Stimulated activated effector memory CD8-positive, alpha-beta T cell treated with anti-CD3 and anti-CD28 coated beads, Interleukin-12 subunit alpha, Interleukin-12 subunit beta, amount 100 ng/mL, for 72 hours (primary cell): ENCODE data around the gene PEX14.
"Not testable (repeated sequence)": the region's sequence is repeated elsewhere in the genome, so short reads cannot be mapped to it uniquely, and the experiment has no call there.

Experiments
- ATAC-seq: fragments of 150-1000 bp; cut with Tn5 transposase; 2 replicates; pipeline ENCODE4 v1.10.0; 2021
- DNase-seq, 2 donors: peaks; one replicate each; pipeline ENCODE4 v3.0.0; 2021 to 2022; ENCODE audit warnings: low spot score in 2 of 2
- H3K27ac Mint-ChIP-seq: one replicate; pipeline ENCODE4 v1.8.0; 2022; ENCODE audit warnings: mild to moderate bottlenecking, mixed read lengths
- H3K36me3 Mint-ChIP-seq: one replicate; pipeline ENCODE4 v1.8.0; 2022; ENCODE audit warnings: mild to moderate bottlenecking, mixed read lengths
- H3K4me1 Mint-ChIP-seq: one replicate; pipeline ENCODE4 v1.8.0; 2022; ENCODE audit warnings: mixed read lengths
- H3K4me3 Mint-ChIP-seq: one replicate; pipeline ENCODE4 v1.8.0; 2022; ENCODE audit warnings: mild to moderate bottlenecking, mixed read lengths
- H3K9me3 Mint-ChIP-seq: one replicate; pipeline ENCODE4 v1.8.0; 2022; ENCODE audit warnings: mixed read lengths

PEX14 gene

DNA sequence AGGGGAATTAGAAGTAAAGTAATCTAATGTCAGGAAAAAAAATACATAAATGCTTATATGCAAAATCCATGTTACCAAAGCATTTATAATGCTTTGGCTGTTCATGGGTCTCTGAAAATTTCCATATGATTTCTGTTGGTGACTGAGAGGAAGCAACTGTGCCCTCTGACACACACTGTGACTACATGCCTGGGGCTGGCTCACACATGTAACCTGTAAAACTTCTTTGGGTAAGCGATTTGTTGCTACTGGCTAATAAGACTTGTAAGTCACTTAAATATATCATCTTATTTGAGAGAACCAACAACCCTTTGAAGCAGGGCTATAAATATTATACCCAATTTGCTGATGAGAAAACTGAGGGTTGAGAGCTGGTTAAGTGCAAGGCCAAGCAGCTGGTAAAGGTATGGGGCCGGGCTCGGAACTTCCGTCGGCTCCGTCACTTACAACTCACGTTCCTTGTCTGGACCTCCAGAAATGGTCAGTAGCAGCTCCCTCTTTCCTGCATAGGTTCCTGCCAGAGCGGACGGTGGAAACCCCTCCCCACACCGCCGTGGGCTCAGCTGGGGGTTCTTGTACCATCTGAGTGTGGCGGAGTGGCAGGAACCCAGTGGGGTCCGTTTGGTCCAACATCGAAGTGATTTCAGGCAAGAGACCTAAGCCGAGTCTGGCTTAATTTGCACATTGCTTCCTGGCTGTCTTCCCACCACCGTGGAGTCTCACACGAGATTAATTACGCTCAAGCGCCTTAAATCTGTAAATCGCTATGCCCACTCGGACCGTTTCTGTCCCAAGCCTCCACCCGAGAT lies 3.1 kb upstream of the PEX14 start:
- DNase-seq, result no peak
- H3K4me1 Mint-ChIP-seq, result peaks cover 31% of the 10 kb centered on the region
- H3K9me3 Mint-ChIP-seq, result no peaks in the 10 kb centered on the region
- H3K27ac Mint-ChIP-seq, result peak overlapping the region; percentile 97
- peak; percentile 0 for ATAC-seq
- H3K36me3 Mint-ChIP-seq, result peaks cover 55% of the 10 kb centered on the region
- peak overlapping the region; percentile 97 for H3K4me3 Mint-ChIP-seq

DNA sequence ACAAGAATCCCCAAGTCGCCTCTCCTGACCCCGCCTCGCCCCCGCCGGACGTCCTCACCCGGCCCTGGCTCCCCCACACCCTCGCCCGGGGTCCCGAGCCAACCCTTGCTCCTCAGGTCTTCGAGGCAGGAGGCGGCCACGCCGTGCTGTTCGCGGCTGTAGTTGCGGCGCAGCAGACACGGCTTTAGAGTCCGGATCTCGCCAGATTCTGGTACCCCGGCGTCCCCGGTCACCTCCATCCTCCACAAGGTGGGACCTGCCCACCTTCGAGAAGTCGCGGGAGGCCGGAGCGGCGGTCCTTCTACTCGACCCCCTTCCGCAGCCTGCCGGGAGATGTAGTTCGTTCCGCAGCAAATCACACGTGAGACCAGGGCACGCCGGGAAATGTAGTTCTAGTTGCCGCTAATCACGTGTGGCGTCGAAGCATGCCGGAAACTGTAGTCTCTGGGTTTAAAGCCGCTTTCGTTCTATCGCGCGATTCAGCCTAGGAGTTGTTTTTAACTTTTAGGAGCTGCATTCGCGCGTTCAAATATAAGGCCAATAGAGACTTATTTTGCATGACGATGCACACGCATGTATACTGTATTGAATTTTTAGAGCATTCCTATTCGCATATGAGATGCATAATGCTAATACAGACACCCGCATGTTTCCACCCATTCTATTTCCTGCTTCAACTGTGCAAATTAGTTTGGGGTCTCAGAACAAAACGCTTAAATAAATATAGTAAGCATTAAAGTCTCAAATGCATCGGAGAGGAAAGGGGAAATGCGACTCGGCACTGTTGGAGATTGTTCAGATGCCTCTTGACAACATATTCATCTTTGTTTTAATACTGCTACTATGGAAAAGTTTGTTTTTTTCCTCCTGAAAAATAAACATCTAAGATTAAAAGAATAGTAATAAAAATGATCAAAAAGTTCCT lies 2.3 kb upstream of the PEX14 start, which contains the start of gene DFFA:
Gene DFFA (minus strand): TSS at position 310 of the 925 bp plus-strand sequence. CDS start 71 bp downstream, at position 239.
- peak; percentile 88 for ATAC-seq
- Mint-ChIP-seq H3K27ac (peak within 1 kb of the TSS; percentile 97), H3K36me3 (peaks cover 46% of the 10 kb centered on the region), H3K4me3 (peak within 1 kb of the TSS; percentile 97), H3K9me3 (no peaks in the 10 kb centered on the region), H3K4me1 (peaks cover 31% of the 10 kb centered on the region)
- DNase-seq, result peak; percentile 79 to 96

DNA sequence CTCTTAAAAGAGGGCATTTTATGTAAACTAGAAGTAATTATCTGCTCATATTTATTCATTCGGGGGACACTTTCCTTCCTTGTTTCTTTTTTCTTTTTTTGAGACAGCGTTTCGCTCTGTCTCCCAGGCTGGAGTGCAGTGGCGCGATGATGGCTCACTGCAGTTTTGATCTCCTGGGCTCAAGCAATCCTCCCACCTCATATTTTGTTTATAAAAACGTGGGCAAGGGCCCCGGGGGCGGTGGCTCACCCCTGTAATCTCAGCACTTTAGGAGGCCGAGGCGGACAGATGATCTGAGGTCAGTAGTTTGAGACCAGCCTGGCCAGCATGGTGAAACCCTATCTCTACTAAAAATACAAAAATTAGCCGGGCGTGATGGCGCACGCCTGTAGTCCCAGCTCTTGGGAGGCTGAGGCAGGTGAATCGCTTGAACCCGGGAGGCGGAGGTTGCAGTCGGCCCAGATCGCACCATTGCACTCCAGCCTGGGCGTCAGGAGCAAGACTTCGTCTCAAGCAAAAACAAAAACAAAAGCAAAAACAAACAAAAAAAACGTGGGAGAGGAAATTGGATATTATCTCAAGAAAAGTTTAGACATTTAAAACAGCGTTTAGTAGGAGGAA lies 1.5 kb upstream of the PEX14 start:
- Mint-ChIP-seq H3K4me3 (peak overlapping the region; percentile 97), H3K27ac (peak overlapping the region; percentile 97), H3K4me1 (peaks cover 32% of the 10 kb centered on the region), H3K36me3 (peaks cover 38% of the 10 kb centered on the region), H3K9me3 (no peaks in the 10 kb centered on the region)
- DNase-seq (no peak), ATAC-seq (no peak)

DNA sequence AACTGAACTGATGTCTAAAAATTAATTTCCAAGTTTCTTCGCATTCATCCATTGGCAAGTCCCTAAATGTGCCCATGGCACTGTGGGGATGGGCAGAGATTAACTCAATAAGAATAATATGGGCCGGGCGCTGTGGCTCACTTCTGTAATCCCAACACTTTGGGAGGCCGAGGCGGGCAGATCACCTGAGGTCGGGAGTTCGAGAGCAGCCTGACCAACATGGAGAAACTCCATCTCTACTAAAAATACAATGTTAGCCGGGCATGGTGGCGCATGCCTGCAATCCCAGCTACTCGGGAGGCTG lies 489 bp upstream of the PEX14 start:
- H3K27ac Mint-ChIP-seq, result peak overlapping the region; percentile 91
- peaks cover 36% of the 10 kb centered on the region for H3K4me1 Mint-ChIP-seq
- DNase-seq, ATAC-seq, H3K9me3 Mint-ChIP-seq: not testable (repeated sequence)
- H3K4me3 Mint-ChIP-seq, result peak overlapping the region; percentile 95
- peaks cover 28% of the 10 kb centered on the region for H3K36me3 Mint-ChIP-seq

DNA sequence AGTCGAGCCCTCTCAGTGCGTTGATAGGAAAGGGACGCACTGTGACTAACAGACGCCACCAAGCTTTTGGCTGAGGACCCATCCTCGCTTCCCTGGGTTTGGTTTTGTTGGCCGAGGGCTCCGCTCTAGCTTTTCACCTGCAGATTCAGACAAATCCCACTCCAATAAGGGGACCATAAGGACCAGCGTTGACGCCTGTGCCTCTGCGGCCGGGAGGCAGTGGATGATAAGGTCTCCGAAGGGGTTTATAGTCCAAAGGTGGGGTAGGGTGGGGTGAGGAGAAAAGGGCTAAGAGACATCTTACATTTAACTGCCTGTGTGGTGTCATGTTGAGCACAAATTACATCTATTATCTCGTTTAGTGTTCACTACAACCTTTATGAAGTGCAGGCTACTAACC lies 760 bp downstream of the PEX14 start:
- H3K27ac Mint-ChIP-seq, result peak overlapping the region; percentile 91
- ATAC-seq, result no peak
- peaks cover 36% of the 10 kb centered on the region for H3K4me1 Mint-ChIP-seq
- no peak for DNase-seq
- peaks cover 22% of the 10 kb centered on the region for H3K36me3 Mint-ChIP-seq
- H3K4me3 Mint-ChIP-seq, result peak overlapping the region; percentile 95
- H3K9me3 Mint-ChIP-seq, result no peaks in the 10 kb centered on the region

DNA sequence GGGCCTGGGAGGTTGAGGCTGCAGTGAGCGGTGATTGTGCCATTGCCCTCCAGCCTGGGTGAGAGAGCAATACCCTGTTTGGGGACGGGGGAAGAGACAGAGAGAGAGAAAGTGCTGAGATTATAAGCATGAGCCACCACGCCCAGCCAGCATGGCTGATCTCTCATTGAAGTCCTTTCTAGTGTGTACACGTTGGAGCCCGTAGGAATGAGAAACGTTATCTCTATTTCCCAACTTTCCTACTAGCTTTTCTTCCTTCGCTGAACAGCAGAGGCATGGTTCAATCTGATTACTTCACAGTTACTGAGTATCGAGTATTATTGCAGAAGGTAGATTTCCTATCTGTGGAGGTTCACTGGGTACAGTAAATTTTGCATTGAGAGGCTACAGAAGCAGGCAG lies 4.5 kb downstream of the PEX14 start:
- Mint-ChIP-seq H3K36me3 (peaks cover 29% of the 10 kb centered on the region), H3K9me3 (no peaks in the 10 kb centered on the region), H3K4me1 (peaks cover 23% of the 10 kb centered on the region), H3K4me3 (no peak overlapping the region), H3K27ac (no peak overlapping the region)
- ATAC-seq (no peak), DNase-seq (no peak)

DNA sequence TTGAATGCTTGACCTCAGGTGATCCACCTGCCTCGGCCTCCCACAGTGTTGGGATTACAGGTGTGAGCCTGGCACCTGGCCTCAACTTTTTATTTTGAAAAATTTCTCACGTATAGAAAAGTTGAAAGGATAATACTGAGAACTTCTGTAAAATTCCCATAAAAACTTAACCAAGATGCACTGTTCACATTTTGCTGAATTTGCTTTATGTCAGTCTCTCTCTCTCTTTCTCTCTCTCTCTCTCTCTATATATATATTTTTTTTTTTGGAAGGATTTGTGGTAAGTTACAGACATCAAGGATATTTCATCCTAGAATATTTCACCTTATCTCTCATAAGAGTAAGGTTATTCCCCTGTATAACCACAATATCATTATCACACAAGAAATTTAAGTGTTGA lies 5.9 kb downstream of the PEX14 start:
- Mint-ChIP-seq H3K4me1 (peaks cover 19% of the 10 kb centered on the region), H3K36me3 (peaks cover 18% of the 10 kb centered on the region), H3K4me3 (no peak overlapping the region), H3K9me3 (no peaks in the 10 kb centered on the region), H3K27ac (no peak overlapping the region)
- ATAC-seq (no peak), DNase-seq (no peak)

DNA sequence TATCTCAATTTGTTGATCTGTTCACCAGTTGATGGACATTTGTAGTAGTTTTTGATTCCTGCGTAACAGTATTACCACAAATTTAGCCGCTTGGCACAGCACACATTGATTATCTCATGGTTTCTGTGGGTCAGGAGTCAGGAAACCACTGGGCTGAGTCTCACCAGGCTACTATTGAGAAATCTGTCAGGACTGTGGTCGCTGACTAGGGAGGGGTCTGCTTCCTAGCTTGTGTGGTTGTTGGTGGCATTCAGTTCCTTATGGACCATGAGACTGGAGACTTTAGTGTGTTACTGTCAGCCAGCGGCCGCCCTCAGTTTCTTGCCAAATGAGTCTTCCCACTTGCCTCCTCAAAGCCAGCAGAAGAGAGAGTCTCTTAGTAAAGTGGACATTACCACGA lies 9.8 kb downstream of the PEX14 start:
- H3K4me3 Mint-ChIP-seq, result no peak overlapping the region
- no peak overlapping the region for H3K27ac Mint-ChIP-seq
- DNase-seq (no peak), ATAC-seq (no peak)
- H3K9me3 Mint-ChIP-seq, result no peaks in the 10 kb centered on the region
- H3K36me3 Mint-ChIP-seq, result peaks cover 34% of the 10 kb centered on the region
- H3K4me1 Mint-ChIP-seq, result peaks cover 14% of the 10 kb centered on the region

DNA sequence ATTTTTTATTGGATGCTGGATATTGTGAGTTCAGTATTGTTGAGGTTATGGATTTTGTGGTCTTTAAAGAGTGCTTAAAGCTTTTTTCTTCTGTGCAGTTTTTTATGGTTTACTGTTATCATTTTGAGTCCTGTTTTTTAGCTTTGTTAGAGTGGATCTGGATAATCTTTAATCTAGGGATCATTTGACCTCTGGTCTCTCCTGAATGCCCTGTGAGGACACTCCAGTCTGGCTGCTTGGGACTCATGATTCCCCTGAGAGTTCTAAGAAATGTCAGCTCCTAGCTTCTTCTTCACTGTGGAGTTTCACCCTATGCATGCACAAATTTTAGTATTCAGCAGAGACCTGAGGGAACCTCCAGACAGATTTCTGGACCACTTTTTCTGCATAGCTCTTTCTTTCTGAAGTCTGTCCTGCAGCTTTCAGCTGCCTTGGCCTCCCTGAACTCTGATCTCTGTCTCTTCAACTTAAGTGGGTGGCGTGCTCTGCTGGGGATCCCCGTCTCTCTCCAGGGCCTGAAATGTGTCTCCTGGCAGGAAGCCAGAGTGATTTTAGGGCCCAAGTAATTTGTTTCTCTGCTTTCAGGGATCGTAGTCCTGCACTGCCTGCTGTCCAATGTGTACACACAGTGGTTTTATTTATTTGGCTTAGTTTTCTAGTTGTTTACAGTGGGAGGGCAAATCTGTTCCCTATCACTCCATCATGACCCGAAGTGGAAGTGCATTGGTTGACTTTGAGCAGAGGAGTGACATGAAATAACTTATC lies 14.7 kb downstream of the PEX14 start:
- H3K4me1 Mint-ChIP-seq, result peaks cover 37% of the 10 kb centered on the region
- H3K27ac Mint-ChIP-seq, result peak overlapping the region; percentile 43
- ATAC-seq (no peak), DNase-seq (no peak)
- H3K9me3 Mint-ChIP-seq, result no peaks in the 10 kb centered on the region
- no peak overlapping the region for H3K4me3 Mint-ChIP-seq
- H3K36me3 Mint-ChIP-seq, result peaks cover 23% of the 10 kb centered on the region

DNA sequence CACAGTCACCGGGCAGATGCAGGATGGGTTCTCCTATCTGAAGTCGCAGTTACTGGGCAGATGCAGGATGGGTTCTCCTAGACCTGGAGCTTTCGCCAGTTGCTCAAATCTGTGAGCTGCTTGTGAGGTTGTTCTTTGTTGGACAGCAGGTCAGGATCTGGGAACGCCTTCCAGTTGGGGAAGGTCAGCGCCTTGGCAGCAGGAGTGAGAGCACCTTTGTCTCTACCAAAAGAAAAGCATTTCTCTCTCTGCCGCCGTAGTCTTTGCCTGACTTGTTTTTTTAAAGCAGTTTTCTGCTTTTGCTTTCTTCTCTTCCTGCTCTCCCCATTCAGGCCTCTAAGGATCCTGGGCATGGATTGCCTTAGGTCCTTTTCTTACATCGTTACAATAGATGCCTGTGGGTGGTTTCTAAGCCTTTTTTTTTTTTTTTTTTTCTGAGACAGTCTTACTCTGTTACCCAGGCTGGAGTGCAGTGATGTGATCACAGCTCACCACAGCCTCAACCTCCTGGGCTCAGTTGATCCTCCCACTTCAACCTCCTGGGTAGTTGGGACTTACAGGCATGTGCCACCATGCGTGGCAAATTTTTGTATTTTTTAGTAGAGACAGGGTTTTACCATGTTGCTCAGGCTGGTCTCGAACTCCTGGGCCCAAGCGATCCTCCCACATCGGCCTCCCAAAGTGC lies 15.7 kb downstream of the PEX14 start:
- H3K4me1 Mint-ChIP-seq, result peaks cover 41% of the 10 kb centered on the region

DNA sequence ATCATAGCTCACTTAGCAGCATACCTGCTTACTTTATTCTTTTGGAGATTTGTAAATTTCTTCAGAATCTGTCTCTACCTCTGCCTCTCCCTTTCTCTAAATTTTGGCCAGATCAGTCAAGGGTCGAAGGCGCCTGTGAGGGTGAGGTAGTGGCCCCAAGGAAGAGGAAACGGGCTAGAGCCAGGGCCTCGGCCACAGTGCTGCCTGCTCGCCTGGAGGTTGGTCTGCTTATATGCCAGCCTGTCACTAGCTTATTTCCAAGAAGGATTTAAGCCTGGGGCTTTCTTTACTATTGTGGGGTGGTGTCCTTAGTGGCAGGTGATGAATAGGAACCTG lies 19.6 kb downstream of the PEX14 start:
- peaks cover 66% of the 10 kb centered on the region for H3K4me1 Mint-ChIP-seq
- H3K27ac Mint-ChIP-seq, result peak overlapping the region; percentile 92

More for the DNA sequence above, 15.7 kb downstream of the PEX14 start:
- Mint-ChIP-seq H3K4me3 (no peak overlapping the region), H3K36me3 (peaks cover 26% of the 10 kb centered on the region), H3K9me3 (no peaks in the 10 kb centered on the region), H3K27ac (peak overlapping the region; percentile 23)
- ATAC-seq (no peak), DNase-seq (no peak)

DNA sequence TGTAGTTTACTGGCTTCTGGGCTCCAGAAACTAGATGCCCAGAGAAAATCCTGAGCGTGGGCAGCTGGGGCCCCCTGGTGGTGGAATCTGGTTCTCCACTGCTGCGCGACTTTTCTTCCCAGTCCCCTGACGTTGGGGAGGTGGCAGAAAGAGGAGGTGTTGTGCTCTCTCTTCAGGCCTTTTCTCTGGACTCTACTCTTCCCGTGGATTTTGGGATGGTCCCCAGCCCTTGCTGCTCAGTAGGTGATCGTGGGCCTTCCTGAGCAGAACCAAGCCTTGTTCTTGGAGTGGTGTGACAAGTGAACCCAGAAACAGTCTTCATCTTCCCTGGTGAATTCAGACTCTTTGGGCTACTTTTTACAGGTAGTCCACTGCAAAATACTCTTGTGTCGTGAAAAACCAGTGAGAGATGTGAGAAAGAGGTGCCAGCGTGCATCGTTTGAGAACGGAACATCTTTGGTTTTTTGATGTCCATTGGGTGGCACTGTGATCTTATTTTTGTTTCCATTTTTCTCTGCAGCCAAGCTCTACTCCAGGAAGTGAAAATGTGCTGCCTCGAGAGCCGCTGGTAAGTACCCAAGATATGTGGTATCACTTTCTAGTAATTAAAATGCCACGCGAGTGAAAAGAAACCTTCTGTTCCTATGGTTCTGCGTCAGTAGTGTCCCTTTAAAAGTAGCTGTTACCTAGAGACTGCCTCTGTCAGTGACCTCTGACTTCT lies 20.2 kb downstream of the PEX14 start:
- peaks cover 60% of the 10 kb centered on the region for H3K4me1 Mint-ChIP-seq
- peak overlapping the region; percentile 92 for H3K27ac Mint-ChIP-seq

More for the DNA sequence above, 19.6 kb downstream of the PEX14 start:
- H3K4me3 Mint-ChIP-seq, result peak overlapping the region; percentile 77
- H3K36me3 Mint-ChIP-seq, result peaks cover 20% of the 10 kb centered on the region
- ATAC-seq (no peak), DNase-seq (no peak)
- H3K9me3 Mint-ChIP-seq, result no peaks in the 10 kb centered on the region

DNA sequence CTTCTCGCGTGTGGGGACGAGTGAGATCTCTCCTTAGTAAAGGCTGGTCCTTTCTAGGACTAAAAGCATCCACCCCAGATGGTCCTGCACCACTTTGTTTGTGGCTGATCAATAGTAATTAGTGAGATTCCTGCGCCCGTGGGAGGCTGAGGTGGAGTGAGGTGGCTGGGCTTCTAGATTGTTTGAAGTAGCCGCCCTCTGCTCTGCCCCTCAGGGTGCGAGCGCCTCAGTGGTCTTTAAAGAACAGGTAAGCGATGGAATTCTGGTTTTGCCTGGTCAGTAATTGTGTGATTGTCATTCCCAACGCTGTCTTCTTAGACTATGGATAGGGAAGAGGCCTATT lies 20.7 kb downstream of the PEX14 start:
- DNase-seq (no peak), ATAC-seq (no peak)
- H3K36me3 Mint-ChIP-seq, result peaks cover 11% of the 10 kb centered on the region
- H3K9me3 Mint-ChIP-seq, result no peaks in the 10 kb centered on the region
- peak overlapping the region; percentile 77 for H3K4me3 Mint-ChIP-seq
- H3K4me1 Mint-ChIP-seq, result peaks cover 55% of the 10 kb centered on the region
- H3K27ac Mint-ChIP-seq, result peak overlapping the region; percentile 92

More for the DNA sequence above, 20.2 kb downstream of the PEX14 start:
- peaks cover 15% of the 10 kb centered on the region for H3K36me3 Mint-ChIP-seq
- peak overlapping the region; percentile 77 for H3K4me3 Mint-ChIP-seq
- H3K9me3 Mint-ChIP-seq, result no peaks in the 10 kb centered on the region
- peak; percentile 82 to 94 for DNase-seq
- peak; percentile 94 for ATAC-seq

DNA sequence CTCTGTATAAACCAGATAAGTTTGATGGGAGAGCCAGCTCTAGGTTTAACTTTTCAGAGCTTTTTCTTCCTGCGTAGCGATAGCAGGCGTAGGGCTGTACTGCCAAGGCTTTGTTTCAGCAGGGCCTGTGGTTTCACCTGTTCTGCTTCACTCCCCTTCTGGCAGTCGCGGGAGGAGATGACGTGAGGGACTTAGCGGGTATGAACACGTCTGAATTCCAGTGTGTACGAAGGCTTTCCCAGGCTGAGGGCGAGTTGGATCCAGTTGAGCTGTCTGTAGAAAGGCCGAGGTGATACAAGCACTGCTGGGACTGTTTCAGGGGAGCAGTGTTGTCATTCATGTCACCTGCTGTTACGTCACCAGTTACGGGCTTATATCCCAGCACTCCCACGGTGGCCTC lies 21.2 kb downstream of the PEX14 start:
- DNase-seq (no peak), ATAC-seq (no peak)
- Mint-ChIP-seq H3K4me1 (peaks cover 54% of the 10 kb centered on the region), H3K36me3 (peaks cover 11% of the 10 kb centered on the region), H3K27ac (peak overlapping the region; percentile 92), H3K9me3 (no peaks in the 10 kb centered on the region), H3K4me3 (peak overlapping the region; percentile 77)
